ENCODE data around the gene SLC7A6OS.

Gene SLC7A6OS

GRCh38 chr16:68349838-68350410, 39.2 kb upstream of the SLC7A6OS start:
- TF ChIP-seq CTCF (IDR thresholded peaks at IDR 0.05; ENCODE audit: extremely low read depth, missing control alignments) = no peak
- DNase-seq (ENCODE audit: low spot score) = no peak

DNA sequence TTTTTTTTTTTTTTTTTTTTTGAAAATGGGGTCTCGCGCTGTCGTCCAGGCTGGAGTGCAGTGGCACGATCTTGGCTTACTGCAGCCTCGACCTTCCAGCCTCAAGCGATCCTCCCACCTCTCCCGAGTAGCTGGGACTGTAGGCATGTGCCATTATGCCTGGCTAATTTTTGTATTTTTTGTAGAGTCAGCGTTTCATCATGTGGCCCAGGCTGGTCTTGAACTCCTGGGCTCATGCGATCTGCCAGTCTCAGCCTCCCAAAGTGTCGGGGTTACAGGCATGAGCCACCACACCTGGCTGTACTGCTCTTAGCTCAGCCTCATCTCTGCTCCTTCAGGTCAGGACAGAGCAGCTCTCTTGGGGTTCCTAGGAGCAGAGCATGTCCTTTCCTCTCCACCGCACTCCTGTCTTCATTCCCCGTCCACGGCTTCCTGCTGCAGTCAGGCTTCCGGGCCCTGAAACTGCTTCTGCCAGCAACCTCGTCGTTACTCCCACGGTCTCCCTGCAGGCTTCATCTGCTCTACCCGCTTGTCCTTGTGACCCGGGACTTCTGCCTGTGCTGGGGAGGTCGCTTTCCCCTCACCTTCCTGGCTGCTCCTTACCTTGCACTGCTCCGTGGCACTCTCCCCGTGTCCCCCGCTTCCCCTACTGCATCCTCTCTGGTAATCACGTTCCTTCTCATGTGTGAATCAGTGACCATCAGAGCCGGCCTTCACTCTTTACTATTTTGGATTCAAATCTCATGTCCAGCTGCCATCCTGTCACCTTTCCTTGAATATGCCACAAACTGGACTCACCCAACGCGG, 38.1 kb upstream of the SLC7A6OS start:
- no peak for DNase-seq (ENCODE audit: low spot score)
- no peak for TF ChIP-seq CTCF (IDR thresholded peaks at IDR 0.05; ENCODE audit: extremely low read depth, missing control alignments)

- no peak for DNase-seq (ENCODE audit: low spot score)
- TF ChIP-seq CTCF (IDR thresholded peaks at IDR 0.05; ENCODE audit: extremely low read depth, missing control alignments) = no peak
These were observed 36.9 kb upstream of the SLC7A6OS start for GRCh38 chr16:68347605-68348004.

DNA sequence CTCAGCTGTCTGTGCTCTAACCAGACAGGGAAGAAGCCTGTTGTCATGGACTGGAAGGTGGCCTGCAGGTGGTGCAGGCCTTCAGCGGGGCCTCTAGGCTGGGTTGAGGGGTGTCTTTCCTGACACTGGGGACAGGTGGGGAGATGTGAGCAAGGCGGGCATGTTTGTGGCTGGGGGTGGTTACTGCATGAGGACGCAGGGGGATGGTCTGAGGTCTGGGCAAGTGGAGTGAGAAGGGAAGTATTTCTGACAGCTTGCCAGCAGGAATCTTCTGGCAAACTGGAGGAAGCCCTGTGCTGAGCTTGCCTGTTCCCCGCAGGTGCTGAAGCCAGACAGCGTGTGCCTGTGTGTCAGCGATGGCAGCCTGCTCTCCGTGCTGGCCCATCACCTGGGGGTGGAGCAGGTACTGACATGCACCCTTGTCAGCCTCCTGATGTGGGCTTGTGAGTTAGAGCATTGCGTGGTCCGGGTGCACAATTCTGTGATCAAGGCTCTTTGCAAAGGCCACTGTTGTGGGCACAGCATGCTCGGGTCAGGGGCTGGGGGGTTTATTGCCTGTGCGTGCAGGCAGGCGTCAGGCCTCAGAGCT, 36.2 kb upstream of the SLC7A6OS start:
- TF ChIP-seq CTCF (IDR thresholded peaks at IDR 0.05; ENCODE audit: extremely low read depth, missing control alignments) = no peak
- no peak for DNase-seq (ENCODE audit: low spot score)

DNA sequence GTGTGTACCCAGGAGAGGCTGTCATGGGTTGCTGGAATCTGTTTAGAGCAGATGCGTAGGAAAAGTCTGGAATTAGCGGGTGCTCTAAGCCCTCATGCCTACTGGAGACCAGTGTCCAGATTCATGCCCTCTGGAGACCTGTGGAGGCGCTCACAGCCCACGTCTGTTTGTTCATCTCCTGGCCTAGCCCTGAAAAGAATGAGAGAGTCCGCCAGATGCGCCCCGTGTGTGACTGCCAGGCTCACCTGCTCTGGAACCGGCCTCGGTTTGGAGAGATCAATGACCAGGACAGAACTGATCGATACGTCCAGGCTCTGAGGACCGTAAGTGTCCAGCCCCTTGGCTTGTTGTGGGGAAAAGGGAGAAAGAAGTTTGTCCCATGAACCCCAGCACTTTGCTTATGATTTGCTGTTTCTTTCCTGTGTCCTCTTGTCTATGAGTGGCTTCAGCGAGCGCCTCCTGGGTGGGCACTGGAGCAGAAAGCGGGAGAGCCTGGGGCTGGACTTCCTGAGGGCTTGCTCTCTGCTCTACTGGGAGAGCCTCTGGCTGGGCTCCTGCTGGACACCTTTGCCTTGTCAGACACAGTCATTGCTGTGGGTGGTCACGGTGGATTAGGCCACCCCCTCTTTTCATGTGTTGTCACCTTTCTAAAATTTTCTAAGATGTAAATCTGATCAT, 35.4 kb upstream of the SLC7A6OS start:
- no peak for DNase-seq (ENCODE audit: low spot score)
- no peak for TF ChIP-seq CTCF (IDR thresholded peaks at IDR 0.05; ENCODE audit: extremely low read depth, missing control alignments)

DNA sequence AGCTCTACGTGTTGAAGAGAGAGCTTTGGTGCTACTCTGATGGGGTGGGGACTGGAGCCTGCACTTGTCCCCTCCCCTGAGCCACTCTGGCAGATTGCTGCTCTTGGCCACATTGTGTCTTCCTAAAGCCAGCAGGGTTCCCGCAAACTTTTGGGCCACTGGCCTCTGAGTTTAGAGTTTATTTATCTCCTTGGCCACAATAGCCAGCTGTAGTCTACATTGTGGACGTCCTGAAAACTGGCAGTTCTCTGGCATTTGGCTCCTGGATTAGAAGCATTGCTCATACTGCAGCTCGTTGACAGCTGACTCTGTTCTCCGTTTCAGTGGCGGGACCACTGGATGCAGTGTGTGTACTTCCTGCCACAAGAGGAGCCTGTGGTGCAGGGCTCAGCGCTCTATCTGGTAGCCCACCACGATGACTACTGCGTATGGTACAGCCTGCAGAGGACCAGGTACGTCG, 34.6 kb upstream of the SLC7A6OS start:
- no peak for TF ChIP-seq CTCF (IDR thresholded peaks at IDR 0.05; ENCODE audit: extremely low read depth, missing control alignments)

GRCh38 chr16:68344252-68344651, 33.5 kb upstream of the SLC7A6OS start:
- no peak for DNase-seq (ENCODE audit: low spot score)
- no peak for TF ChIP-seq CTCF (IDR thresholded peaks at IDR 0.05; ENCODE audit: extremely low read depth, missing control alignments)

More for the DNA sequence above, 34.6 kb upstream of the SLC7A6OS start:
- DNase-seq (ENCODE audit: low spot score) = no peak

All from GM20000 (cell line).